ENCODE results near the gene RCOR1. TPM values are rescaled to one million over a fixed set of nuclear protein-coding genes. Genes with fewer than 3 reads are reported as not detected.

Gene RCOR1
- total and polyA plus RNA-seq, 2 of the 4 experiments (the other 2 are of a cell fraction) = 9.0 to 11.2 TPM

GRCh38 chr14:102594514-102595175 is 2.2 kb downstream of the RCOR1 start:
- no peak overlapping the region for H4K5ac ChIP-seq (ENCODE audit: low read depth, low read length)
- no peak overlapping the region for H3K27ac ChIP-seq (ENCODE audit: insufficient read depth, low read length)
- peak overlapping the region; percentile 99; the same call in 1 of the 2 replicates for H3K4me3 ChIP-seq (ENCODE audit: insufficient read depth, low read depth, low read length)
- H3K23ac ChIP-seq (ENCODE audit: low read depth, low read length) = peak overlapping the region; percentile 46; the same call in 1 of the 2 replicates
- peaks cover 3% of the 10 kb centered on the region for H3K9me1 ChIP-seq (ENCODE audit: insufficient read depth, low read length)
- H3K56ac ChIP-seq (ENCODE audit: extremely low read depth, insufficient read depth, low read length) = no peak overlapping the region
- ChIA-PET CTCF (interaction anchor here (0.6 to 1.7 kb wide), 14 partner anchors 9 to 444 kb away, joined by 3 to 10 read pairs (median 4); no protein-coding TSS in a partner anchor), POLR2A (ENCODE audit: unreplicated experiment) (interaction anchor here (0.5 to 0.6 kb wide), 2 partner anchors 106 to 583 kb away, joined by 3 to 6 read pairs; no protein-coding TSS in a partner anchor)
- dilution Hi-C loops (cut with HindIII; ENCODE audit: low sequenced_read_pairs, unreplicated experiment) = no loop called here
- no peaks in the 10 kb centered on the region for H3K9me3 ChIP-seq (ENCODE audit: control insufficient read depth, insufficient read depth, low read length)
- no peak overlapping the region for H4K8ac ChIP-seq (ENCODE audit: low read depth in 2 of 2, low read length in 2 of 2)
- no CpG with 5 or more reads among the region's 7 CpGs for WGBS, 2 experiments (ENCODE audit: extremely low coverage in 2 of 2, insufficient read length in 1 of 2)
- no peak overlapping the region for H2AFZ ChIP-seq (replicated peaks; ENCODE audit: low read length, poor library complexity)
- H3K9ac ChIP-seq (ENCODE audit: low read depth, low read length) = no peak overlapping the region
- in situ Hi-C loops (cut with MboI; ENCODE audit: low sequenced_read_pairs) = no loop called here
- H3K14ac ChIP-seq (replicated peaks; ENCODE audit: low read depth, low read length) = no peak overlapping the region; the same call in 1 of the 2 replicates
- no peak overlapping the region for H2AK9ac ChIP-seq (replicated peaks; ENCODE audit: low read depth, low read length, poor library complexity)
- 0 out of 2 replicates have a peak, but pooled peaks cover 3% of the 10 kb centered on the region for H3K36me3 ChIP-seq (ENCODE audit: control insufficient read depth, insufficient read depth, low read length)
- H3K79me1 ChIP-seq (ENCODE audit: low read depth in 1 of 2, low read length in 2 of 2) = peaks cover 10 to 60% of the 10 kb centered on the region in 2 experiments
- H2BK120ac ChIP-seq (ENCODE audit: low read depth, low read length) = no peak overlapping the region
- H3K18ac ChIP-seq (ENCODE audit: low read depth, low read length) = no peak overlapping the region
- H3K27me3 ChIP-seq (ENCODE audit: control insufficient read depth, insufficient read depth, low read length) = no peaks in the 10 kb centered on the region
- H3K4me1 ChIP-seq (ENCODE audit: control insufficient read depth, insufficient read depth, low read length) = peaks cover 5% of the 10 kb centered on the region
- H2BK5ac ChIP-seq (ENCODE audit: low read depth, low read length, poor library complexity, severe bottlenecking) = no peak overlapping the region
- no peak overlapping the region for H2BK20ac ChIP-seq (ENCODE audit: low read depth, low read length)
- DNase-seq = peak; percentile 69
- H3K4ac ChIP-seq (ENCODE audit: low read depth, low read length) = no peak overlapping the region
- H2BK15ac ChIP-seq (ENCODE audit: low read depth, low read length) = no peak overlapping the region
- H4K91ac ChIP-seq (ENCODE audit: insufficient read depth, low read depth, low read length) = no peak overlapping the region
- intact Hi-C loops (cut with micrococcal nuclease) = loop anchor here (5.0 to 10.0 kb wide), 4 partner anchors 98 to 320 kb away; partner anchors contain the start of gene TRAF3
- no peak for ATAC-seq (ENCODE audit: low read depth)
- peaks cover 35% of the 10 kb centered on the region for H4K20me1 ChIP-seq (ENCODE audit: insufficient read depth, low read length)
- TSS peak; percentile 8 for BruUV-seq (replicated peaks)
- H2AK5ac ChIP-seq (ENCODE audit: low read depth, low read length) = no peak overlapping the region
- peak overlapping the region; percentile 96 for H3K4me2 ChIP-seq (ENCODE audit: low read depth, low read length)
- TF ChIP-seq ELK1 (IDR thresholded peaks at IDR 0.05; ENCODE audit: borderline replicate concordance, low read depth, low read length) (no peak), FOS (IDR thresholded peaks at IDR 0.05; ENCODE audit: low read depth, low read length) (no peak), BHLHE40 (IDR thresholded peaks at IDR 0.05; ENCODE audit: low read depth, low read length) (no peak), MAFK (IDR thresholded peaks at IDR 0.05; ENCODE audit: low read depth, low read length) (no peak), CEBPB (IDR thresholded peaks at IDR 0.05; ENCODE audit: low read depth, low read length) (no peak), RCOR1 (IDR thresholded peaks at IDR 0.05; ENCODE audit: insufficient replicate concordance, low read length) (no peak), CTCF (conservative IDR thresholded peaks at IDR 0.05; ENCODE audit: low read depth, low read length) (peak; percentile 78), SMC3 (IDR thresholded peaks at IDR 0.05; ENCODE audit: low read depth, low read length) (peak; percentile 44; the same call in 1 of the 2 replicates), POLR2A (IDR thresholded peaks at IDR 0.05; ENCODE audit: low read depth, low read length) (no peak), MAZ (IDR thresholded peaks at IDR 0.05; ENCODE audit: borderline replicate concordance, low read depth, low read length) (no peak), MXI1 (IDR thresholded peaks at IDR 0.05; ENCODE audit: borderline replicate concordance, low read depth, low read length) (no peak), CHD1 (IDR thresholded peaks at IDR 0.05; ENCODE audit: low read depth, low read length) (no peak), USF2 (IDR thresholded peaks at IDR 0.05; ENCODE audit: low read depth, low read length) (no peak), RAD21 (IDR thresholded peaks at IDR 0.05; ENCODE audit: low read length) (peak; percentile 55), NFE2L2 (IDR thresholded peaks at IDR 0.05; ENCODE audit: low read depth, low read length) (no peak)
